ENCODE measurements around the gene PITPNC1.
"Not testable (repeated sequence)": the region's sequence is repeated elsewhere in the genome, so short reads cannot be mapped to it uniquely, and the experiment has no call there.

The PITPNC1 gene

DNA sequence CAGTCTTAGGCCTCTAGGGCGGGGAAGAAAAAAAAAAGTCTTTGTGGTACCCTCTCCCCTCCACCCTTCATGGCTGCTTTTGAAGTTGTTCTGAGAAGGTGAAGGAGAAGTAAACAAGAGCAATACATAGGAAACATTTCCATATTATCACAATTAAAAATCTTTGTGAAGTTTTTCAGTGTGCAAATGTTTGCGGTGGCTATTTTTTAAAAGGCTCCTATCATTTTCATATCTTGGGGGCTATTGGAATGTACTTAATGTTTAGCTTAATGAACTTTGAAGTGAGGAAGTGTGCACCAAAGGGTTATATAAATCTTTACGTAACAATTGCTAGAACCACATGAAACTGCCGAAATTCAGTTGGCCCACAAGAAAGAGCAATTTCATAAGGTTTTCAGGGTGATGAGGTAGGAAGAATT is 348.3 kb downstream of the PITPNC1 start:
- no peak overlapping the region for H3K18ac ChIP-seq (ENCODE audit: low read length)
- WGBS, 2 donors (ENCODE audit: extremely low coverage in 2 of 2, insufficient read length in 2 of 2, insufficient replicate concordance in 1 of 2) = no CpG with 5 or more reads among the region's 4 CpGs
- DNase-seq (ENCODE audit: low spot score) = no peak

DNA sequence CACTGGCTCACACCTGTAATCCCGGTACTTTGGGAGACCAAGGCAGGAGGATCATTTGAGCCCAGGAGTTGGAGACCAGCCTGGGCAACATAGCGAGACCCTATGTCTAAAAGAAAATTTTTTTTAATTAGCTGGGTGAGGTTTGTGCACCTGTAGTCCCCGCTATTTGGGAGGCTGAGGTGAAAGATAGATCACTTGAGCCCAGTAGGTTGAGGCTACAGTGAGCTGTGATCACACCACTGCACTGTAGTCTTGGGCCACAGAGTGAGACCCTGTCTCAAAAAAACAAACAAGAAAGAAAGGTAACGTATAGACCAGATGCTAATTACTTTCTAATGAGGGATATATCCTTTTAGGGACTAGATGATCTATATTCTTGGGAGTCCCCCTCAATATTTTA is 348.7 kb downstream of the PITPNC1 start:
- Histone ChIP-seq H3K4me2 (ENCODE audit: insufficient read depth, low read length, poor library complexity, severe bottlenecking) (no peak overlapping the region), H3K9me3 (replicated peaks in 1 of 2; ENCODE audit: control insufficient read depth in 2 of 2, insufficient read depth in 1 of 2, low read depth in 1 of 2, low read length in 2 of 2) (peaks cover 4 to 9% of the 10 kb centered on the region in 2 donors), H4K8ac (ENCODE audit: low read depth, low read length) (no peak overlapping the region), H4K91ac (ENCODE audit: low read depth, low read length, poor library complexity) (no peak overlapping the region), H2BK12ac (ENCODE audit: low read length) (no peak overlapping the region), H2BK120ac (ENCODE audit: low read depth, low read length) (no peak overlapping the region), H3K27me3 (ENCODE audit: control insufficient read depth in 3 of 3, insufficient read depth in 3 of 3, low read depth in 1 of 3, low read length in 3 of 3) (no peaks in the 10 kb centered on the region), H3K18ac (ENCODE audit: low read length) (no peak overlapping the region), H3K79me1 (ENCODE audit: low read depth, low read length) (no peaks in the 10 kb centered on the region), H3K27ac (replicated peaks; ENCODE audit: low read length) (no peak overlapping the region), H3K14ac (ENCODE audit: low read length) (no peak overlapping the region), H3K23ac (ENCODE audit: low read depth, low read length, poor library complexity) (no peak overlapping the region), H2AK5ac (ENCODE audit: low read depth, low read length) (no peak overlapping the region), H2BK5ac (ENCODE audit: low read length) (no peak overlapping the region), H3K4me1 (ENCODE audit: control insufficient read depth in 2 of 2, insufficient read depth in 1 of 2, low read depth in 1 of 2, low read length in 2 of 2) (no peaks in the 10 kb centered on the region), H2AFZ (ENCODE audit: low read length) (no peak overlapping the region), H3K36me3 (replicated peaks in 1 of 2; ENCODE audit: control insufficient read depth in 2 of 2, insufficient read depth in 2 of 2, low read length in 2 of 2) (peaks cover 41 to 97% of the 10 kb centered on the region in 2 donors), H3K4ac (ENCODE audit: low read length) (no peak overlapping the region), H3K4me3 (ENCODE audit: low read length in 2 of 2) (no peak overlapping the region), H3K9ac (ENCODE audit: low read depth, low read length, poor library complexity) (no peak overlapping the region), H2BK15ac (ENCODE audit: low read length) (no peak overlapping the region)
- no peak for DNase-seq (ENCODE audit: low spot score)
- WGBS, 2 donors (ENCODE audit: extremely low coverage in 2 of 2, insufficient read length in 2 of 2, insufficient replicate concordance in 1 of 2) = no CpG with 5 or more reads among the region's 4 CpGs

More for the DNA sequence above, 348.3 kb downstream of the PITPNC1 start:
- no peak overlapping the region for H2AFZ ChIP-seq (ENCODE audit: low read length)
- no peak overlapping the region for H2AK5ac ChIP-seq (ENCODE audit: low read depth, low read length)
- H4K91ac ChIP-seq (ENCODE audit: low read depth, low read length, poor library complexity) = no peak overlapping the region
- H3K9me3 ChIP-seq (replicated peaks in 1 of 2; ENCODE audit: control insufficient read depth in 2 of 2, insufficient read depth in 1 of 2, low read depth in 1 of 2, low read length in 2 of 2) = peaks cover 2 to 5% of the 10 kb centered on the region in 2 donors
- no peak overlapping the region for H3K23ac ChIP-seq (ENCODE audit: low read depth, low read length, poor library complexity)
- peaks cover 40 to 97% of the 10 kb centered on the region in 2 donors for H3K36me3 ChIP-seq (replicated peaks in 1 of 2; ENCODE audit: control insufficient read depth in 2 of 2, insufficient read depth in 2 of 2, low read length in 2 of 2)
- no peaks in the 10 kb centered on the region for H3K79me1 ChIP-seq (ENCODE audit: low read depth, low read length)
- H3K14ac ChIP-seq (ENCODE audit: low read length) = no peak overlapping the region
- no peak overlapping the region for H2BK12ac ChIP-seq (ENCODE audit: low read length)
- no peak overlapping the region for H3K4me2 ChIP-seq (ENCODE audit: insufficient read depth, low read length, poor library complexity, severe bottlenecking)
- H3K9ac ChIP-seq (ENCODE audit: low read depth, low read length, poor library complexity) = no peak overlapping the region
- no peak overlapping the region for H4K8ac ChIP-seq (ENCODE audit: low read depth, low read length)
- H2BK5ac ChIP-seq (ENCODE audit: low read length) = no peak overlapping the region
- H3K4me1 ChIP-seq (ENCODE audit: control insufficient read depth in 2 of 2, insufficient read depth in 1 of 2, low read depth in 1 of 2, low read length in 2 of 2) = no peaks in the 10 kb centered on the region
- no peak overlapping the region for H2BK15ac ChIP-seq (ENCODE audit: low read length)
- no peak overlapping the region for H3K4ac ChIP-seq (ENCODE audit: low read length)
- no peak overlapping the region for H3K4me3 ChIP-seq (ENCODE audit: low read length in 2 of 2)
- no peak overlapping the region for H3K27ac ChIP-seq (replicated peaks; ENCODE audit: low read length)
- H3K27me3 ChIP-seq (ENCODE audit: control insufficient read depth in 3 of 3, insufficient read depth in 3 of 3, low read depth in 1 of 3, low read length in 3 of 3) = no peaks in the 10 kb centered on the region
- H2BK120ac ChIP-seq (ENCODE audit: low read depth, low read length) = no peak overlapping the region

DNA sequence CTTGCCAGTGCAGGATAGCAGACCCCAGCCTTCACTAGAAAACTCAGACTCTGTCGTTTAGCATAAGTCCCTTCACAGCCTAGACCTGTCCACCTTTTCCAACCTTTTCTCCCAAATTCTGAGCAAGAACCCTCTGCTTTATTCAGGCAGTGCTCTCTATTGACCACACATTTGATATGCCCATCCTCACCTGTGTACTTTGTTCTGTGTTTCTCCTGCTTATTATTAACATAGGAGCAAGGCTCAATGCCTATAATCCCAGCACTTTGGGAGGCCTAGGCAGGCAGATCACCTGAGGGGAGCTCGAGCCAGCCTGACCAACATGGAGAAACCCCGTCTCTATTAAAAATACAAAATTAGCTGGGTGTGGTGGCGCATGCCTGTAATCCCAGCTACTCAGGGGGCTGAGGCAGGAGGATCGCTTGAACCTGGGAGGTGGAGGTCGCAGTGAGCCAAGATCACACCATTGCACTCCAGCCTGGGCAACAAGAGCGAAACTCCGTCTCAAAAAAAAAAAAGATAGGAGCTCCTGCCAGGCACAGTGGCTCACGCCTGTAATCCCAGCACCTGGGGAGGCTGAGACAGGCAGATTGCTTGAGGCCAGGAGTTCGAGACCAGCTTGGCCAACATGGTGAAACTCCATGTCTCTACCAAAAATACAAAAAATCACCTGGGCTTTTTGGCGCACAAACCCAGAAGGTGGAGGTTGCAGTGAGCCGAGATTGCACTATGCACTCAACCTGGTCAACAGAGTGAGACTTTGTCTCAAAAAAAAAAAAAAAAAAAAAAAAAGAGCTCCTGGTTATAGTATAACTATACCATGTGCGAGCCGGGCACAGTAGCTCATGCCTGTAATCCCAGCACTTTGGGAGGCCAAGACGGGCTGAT is 350.3 kb downstream of the PITPNC1 start:
- not testable (repeated sequence) for H3K27ac ChIP-seq (replicated peaks; ENCODE audit: low read length); DNase-seq (ENCODE audit: low spot score); H3K9ac ChIP-seq (ENCODE audit: low read depth, low read length, poor library complexity); H4K91ac ChIP-seq (ENCODE audit: low read depth, low read length, poor library complexity); H3K4me3 ChIP-seq (ENCODE audit: low read length in 2 of 2); H2AK5ac ChIP-seq (ENCODE audit: low read depth, low read length); H2AFZ ChIP-seq (ENCODE audit: low read length); H2BK120ac ChIP-seq (ENCODE audit: low read depth, low read length); H4K8ac ChIP-seq (ENCODE audit: low read depth, low read length); H3K23ac ChIP-seq (ENCODE audit: low read depth, low read length, poor library complexity); H3K4me1 ChIP-seq (ENCODE audit: control insufficient read depth in 2 of 2, insufficient read depth in 1 of 2, low read depth in 1 of 2, low read length in 2 of 2); H3K79me1 ChIP-seq (ENCODE audit: low read depth, low read length); H3K4me2 ChIP-seq (ENCODE audit: insufficient read depth, low read length, poor library complexity, severe bottlenecking); H3K4ac ChIP-seq (ENCODE audit: low read length); H3K14ac ChIP-seq (ENCODE audit: low read length); H3K27me3 ChIP-seq (ENCODE audit: control insufficient read depth in 3 of 3, insufficient read depth in 3 of 3, low read depth in 1 of 3, low read length in 3 of 3); H2BK5ac ChIP-seq (ENCODE audit: low read length); H2BK12ac ChIP-seq (ENCODE audit: low read length); H2BK15ac ChIP-seq (ENCODE audit: low read length); H3K18ac ChIP-seq (ENCODE audit: low read length)
- no CpG with 5 or more reads among the region's 15 CpGs for WGBS, 2 donors (ENCODE audit: extremely low coverage in 2 of 2, insufficient read length in 2 of 2, insufficient replicate concordance in 1 of 2)
- peaks cover 6 to 18% of the 10 kb centered on the region in 2 donors for H3K9me3 ChIP-seq (replicated peaks in 1 of 2; ENCODE audit: control insufficient read depth in 2 of 2, insufficient read depth in 1 of 2, low read depth in 1 of 2, low read length in 2 of 2)
- peaks cover 36 to 96% of the 10 kb centered on the region in 2 donors for H3K36me3 ChIP-seq (replicated peaks in 1 of 2; ENCODE audit: control insufficient read depth in 2 of 2, insufficient read depth in 2 of 2, low read length in 2 of 2)

DNA sequence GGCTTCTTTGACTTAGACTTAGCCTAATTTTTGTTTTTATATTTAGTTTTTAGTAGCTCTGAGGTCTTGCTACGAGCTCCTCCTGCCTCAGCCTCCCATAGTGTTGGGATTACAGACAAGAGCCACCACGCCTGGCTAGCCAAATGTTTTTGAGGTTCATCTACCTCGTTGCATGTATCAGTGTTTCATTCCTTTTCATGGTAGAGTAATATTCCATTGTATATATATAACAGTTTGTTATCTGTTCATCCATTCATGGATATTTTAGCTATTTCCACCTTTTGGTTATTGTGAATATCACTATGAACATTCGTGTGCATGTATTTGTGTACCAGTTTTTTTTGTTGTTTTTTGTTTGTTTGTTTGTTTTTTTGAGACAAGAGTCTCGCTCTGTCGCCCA is 352.8 kb downstream of the PITPNC1 start:
- no CpG with 5 or more reads among the region's 6 CpGs for WGBS, 2 donors (ENCODE audit: extremely low coverage in 2 of 2, insufficient read length in 2 of 2, insufficient replicate concordance in 1 of 2)
- Histone ChIP-seq H3K23ac (ENCODE audit: low read depth, low read length, poor library complexity) (no peak overlapping the region), H3K27ac (replicated peaks; ENCODE audit: low read length) (no peak overlapping the region), H4K8ac (ENCODE audit: low read depth, low read length) (no peak overlapping the region), H3K36me3 (replicated peaks in 1 of 2; ENCODE audit: control insufficient read depth in 2 of 2, insufficient read depth in 2 of 2, low read length in 2 of 2) (peaks cover 33 to 97% of the 10 kb centered on the region in 2 donors), H3K9ac (ENCODE audit: low read depth, low read length, poor library complexity) (no peak overlapping the region), H3K4me1 (ENCODE audit: control insufficient read depth in 2 of 2, insufficient read depth in 1 of 2, low read depth in 1 of 2, low read length in 2 of 2) (no peaks in the 10 kb centered on the region), H2BK15ac (ENCODE audit: low read length) (no peak overlapping the region), H3K27me3 (ENCODE audit: control insufficient read depth in 3 of 3, insufficient read depth in 3 of 3, low read depth in 1 of 3, low read length in 3 of 3) (no peaks in the 10 kb centered on the region), H3K4me2 (ENCODE audit: insufficient read depth, low read length, poor library complexity, severe bottlenecking) (no peak overlapping the region), H3K79me1 (ENCODE audit: low read depth, low read length) (no peaks in the 10 kb centered on the region), H2AFZ (ENCODE audit: low read length) (no peak overlapping the region), H3K9me3 (replicated peaks in 1 of 2; ENCODE audit: control insufficient read depth in 2 of 2, insufficient read depth in 1 of 2, low read depth in 1 of 2, low read length in 2 of 2) (peaks cover 6 to 18% of the 10 kb centered on the region in 2 donors), H3K4me3 (ENCODE audit: low read length in 2 of 2) (no peak overlapping the region), H3K14ac (ENCODE audit: low read length) (no peak overlapping the region), H2BK12ac (ENCODE audit: low read length) (no peak overlapping the region), H2BK5ac (ENCODE audit: low read length) (no peak overlapping the region), H4K91ac (ENCODE audit: low read depth, low read length, poor library complexity) (no peak overlapping the region), H3K4ac (ENCODE audit: low read length) (no peak overlapping the region), H2AK5ac (ENCODE audit: low read depth, low read length) (no peak overlapping the region), H3K18ac (ENCODE audit: low read length) (no peak overlapping the region), H2BK120ac (ENCODE audit: low read depth, low read length) (no peak overlapping the region)
- no peak for DNase-seq (ENCODE audit: low spot score)

Measured in neuronal stem cell (in vitro differentiated cells).